PC-9 (cell line): ENCODE data around the gene YWHAQ. TPM values are rescaled to one million over a fixed set of nuclear protein-coding genes. Genes with fewer than 3 reads are reported as not detected.

Source experiments
- BruUV-seq: library from RNA; stranded (reverse); fragments of 400-500 nt; replicated peaks from 2 replicates; lab custom pipeline; 2021; lab: Mats Ljungman, UMichigan
- CTCF ChIA-PET: fragments of 300-600 bp; sonication (Branson Sonifier 250); formaldehyde crosslinking; loops from one replicate; lab custom pipeline; 2022; ENCODE audit warnings: antibody characterized with exemption; lab: Charles Lee
- POLR2A ChIA-PET: fragments of 300-600 bp; sonication (Branson Sonifier 250); formaldehyde crosslinking; loops from one replicate; lab custom pipeline; 2022; ENCODE audit warnings: antibody characterized with exemption; ENCODE audit not compliant: unreplicated experiment; lab: Charles Lee
- DNase-seq, 2 experiments: peaks; one replicate each; pipeline versions ENCODE4 v3.0.0 to v3.0.0-alpha.2; 2015 to 2022; ENCODE audit warnings: mixed read lengths in 1 of 2
- H2AFZ ChIP-seq: fragments of 200-600 bp; sonication (generic); 2 replicates; pipeline ENCODE4 v1.8.1; 2017; ENCODE audit warnings: antibody characterized with exemption
- H3F3A ChIP-seq: fragments of 200-600 bp; sonication (generic); 2 replicates; pipeline ENCODE4 v1.8.1; 2017; ENCODE audit warnings: antibody characterized with exemption, mild to moderate bottlenecking, low read depth; ENCODE audit not compliant: insufficient read depth
- H3K27ac ChIP-seq: fragments of 200-600 bp; sonication (generic); 2 replicates; pipeline ENCODE4 v1.6.1; 2016; ENCODE audit warnings: mixed run types
- H3K27me3 ChIP-seq: fragments of 200-600 bp; sonication (generic); 2 replicates; pipeline ENCODE4 v1.6.1; 2016; ENCODE audit warnings: low read depth, mixed run types; ENCODE audit not compliant: insufficient read depth
- H3K36me3 ChIP-seq: fragments of 200-600 bp; sonication (generic); 2 replicates; pipeline ENCODE4 v1.6.1; 2016; ENCODE audit warnings: low read depth, mixed run types
- H3K4me1 ChIP-seq: fragments of 200-600 bp; sonication (generic); replicated peaks from 2 replicates; pipeline ENCODE4 v1.6.1; 2016; ENCODE audit warnings: mixed run types; ENCODE audit not compliant: insufficient read depth
- H3K4me2 ChIP-seq: fragments of 200-600 bp; sonication (generic); 2 replicates; pipeline ENCODE4 v1.6.1; 2017; ENCODE audit warnings: mixed run types
- H3K4me3 ChIP-seq: fragments of 200-600 bp; sonication (generic); 2 replicates; pipeline ENCODE4 v1.6.1; 2016; ENCODE audit warnings: mixed run types
- H3K79me2 ChIP-seq: fragments of 200-600 bp; sonication (generic); 2 replicates; pipeline ENCODE4 v1.6.1; 2017; ENCODE audit warnings: low read depth, mixed run types
- H3K9me2 ChIP-seq: fragments of 200-600 bp; sonication (generic); 2 replicates; pipeline ENCODE4 v1.8.1; 2017; ENCODE audit warnings: mild to moderate bottlenecking; ENCODE audit not compliant: insufficient read depth
- H3K9me3 ChIP-seq: fragments of 200-600 bp; sonication (generic); 2 replicates; pipeline ENCODE4 v1.8.1; 2016; ENCODE audit warnings: low read depth; ENCODE audit not compliant: insufficient read depth
- H4K20me1 ChIP-seq: fragments of 200-600 bp; sonication (generic); 2 replicates; pipeline ENCODE4 v1.8.1; 2017; ENCODE audit not compliant: insufficient read depth
- CTCF ChIP-seq: fragments of 200-600 bp; sonication (generic); conservative IDR thresholded peaks from 2 replicates; pipeline ENCODE4 v1.6.1; 2017; ENCODE audit warnings: mixed run types, antibody characterized with exemption, mild to moderate bottlenecking, moderate library complexity
- EZH2 ChIP-seq: fragments of 200-600 bp; sonication (generic); IDR thresholded peaks from 2 replicates; pipeline ENCODE4 v1.8.0; 2017; ENCODE audit warnings: antibody characterized with exemption, low read depth
- intact Hi-C: fragments of 100-400 bp; cut with micrococcal nuclease; formaldehyde crosslinking; loops from one replicate; pipeline ENCODE4 v1.10.0; 2022; ENCODE audit not compliant: unreplicated experiment
- total RNA-seq: library from RNA; stranded (reverse); gene quantifications from 2 replicates; pipeline ENCODE4 v1.2.3, GENCODE V29; 2021

YWHAQ gene
- total RNA-seq, 1 experiment from 2014 or later = 353 TPM

GRCh38 chr2:9654452-9655100 is 23.8 kb upstream of the YWHAQ start:
- no peak overlapping the region for H3K4me2 ChIP-seq
- no peak for DNase-seq
- no peaks in the 10 kb centered on the region for H4K20me1 ChIP-seq
- H3K4me1 ChIP-seq = peaks cover 19% of the 10 kb centered on the region
- H3F3A ChIP-seq = peaks cover 10% of the 10 kb centered on the region; the same call in 1 of the 2 replicates
- no peak overlapping the region for H2AFZ ChIP-seq
- no peak overlapping the region for H3K4me3 ChIP-seq
- H3K27ac ChIP-seq = no peak overlapping the region
- no peaks in the 10 kb centered on the region for H3K9me2 ChIP-seq
- no peaks in the 10 kb centered on the region for H3K79me2 ChIP-seq
- TF ChIP-seq CTCF (no peak), EZH2 (no peak)
- no TSS peak for BruUV-seq
- peaks cover 8% of the 10 kb centered on the region; the same call in 1 of the 2 replicates for H3K27me3 ChIP-seq
- ChIA-PET POLR2A (interaction anchor here (0.6 kb wide), 1 partner anchor 11 kb away, joined by 4 read pairs; no protein-coding TSS in a partner anchor), CTCF (no interaction called here)
- intact Hi-C loops = no loop called here
- H3K36me3 ChIP-seq = no peaks in the 10 kb centered on the region
- H3K9me3 ChIP-seq = no peaks in the 10 kb centered on the region

- no peaks in the 10 kb centered on the region for H4K20me1 ChIP-seq
- H3K27ac ChIP-seq = no peak overlapping the region
- H3K36me3 ChIP-seq = no peaks in the 10 kb centered on the region
- peaks cover 19% of the 10 kb centered on the region for H3K4me1 ChIP-seq
- no peaks in the 10 kb centered on the region for H3K79me2 ChIP-seq
- no peaks in the 10 kb centered on the region for H3K9me3 ChIP-seq
- no peak overlapping the region for H3K4me3 ChIP-seq
- BruUV-seq = no TSS peak
- POLR2A ChIA-PET = no interaction called here
- TF ChIP-seq EZH2 = no peak
- TF ChIP-seq CTCF = no peak
- no peak for DNase-seq
- peaks cover 10% of the 10 kb centered on the region; the same call in 1 of the 2 replicates for H3F3A ChIP-seq
- intact Hi-C loops = no loop called here
- no peaks in the 10 kb centered on the region for H3K9me2 ChIP-seq
- H3K4me2 ChIP-seq = no peak overlapping the region
- no peak overlapping the region for H2AFZ ChIP-seq
- peaks cover 8% of the 10 kb centered on the region; the same call in 1 of the 2 replicates for H3K27me3 ChIP-seq
- CTCF ChIA-PET = no interaction called here
These were observed 22.9 kb upstream of the YWHAQ start for GRCh38 chr2:9653485-9654271.

GRCh38 chr2:9652898-9653479 is 22.2 kb upstream of the YWHAQ start:
- no peak for DNase-seq
- Histone ChIP-seq H3K79me2 (no peaks in the 10 kb centered on the region), H3K4me1 (peaks cover 19% of the 10 kb centered on the region), H3K9me3 (no peaks in the 10 kb centered on the region), H3F3A (peaks cover 10% of the 10 kb centered on the region; the same call in 1 of the 2 replicates), H3K9me2 (no peaks in the 10 kb centered on the region), H2AFZ (no peak overlapping the region), H4K20me1 (no peaks in the 10 kb centered on the region), H3K4me2 (no peak overlapping the region), H3K27me3 (peaks cover 8% of the 10 kb centered on the region; the same call in 1 of the 2 replicates), H3K27ac (no peak overlapping the region), H3K36me3 (no peaks in the 10 kb centered on the region), H3K4me3 (no peak overlapping the region)
- CTCF ChIA-PET = no interaction called here
- POLR2A ChIA-PET = no interaction called here
- intact Hi-C loops = no loop called here
- no TSS peak for BruUV-seq
- TF ChIP-seq CTCF (no peak), EZH2 (no peak)
